Activated CD4-positive, alpha-beta T cell treated with anti-CD3 and anti-CD28 coated beads for 4 hours (primary cell): ENCODE measurements around the gene CCDC92B.
"Not testable (repeated sequence)": the region's sequence is repeated elsewhere in the genome, so short reads cannot be mapped to it uniquely, and the experiment has no call there.

Experiments
- DNase-seq, 2 donors: peaks; one replicate each; pipeline ENCODE4 v3.0.0-alpha.2; 2020

Gene CCDC92B

GRCh38 chr17:2701996-2702741 lies 47.3 kb downstream of the CCDC92B start:
- DNase-seq = peak in 1 of 2 donors; percentile 1

GRCh38 chr17:2701161-2701995 lies 48.1 kb downstream of the CCDC92B start:
- peak in 1 of 2 donors; percentile 2 for DNase-seq

- no peak for DNase-seq
Measured at GRCh38 chr17:2700491-2701141, 48.8 kb downstream of the CCDC92B start.

GRCh38 chr17:2700030-2700490 lies 49.4 kb downstream of the CCDC92B start:
- no peak for DNase-seq

GRCh38 chr17:2699216-2699805 lies 50.1 kb downstream of the CCDC92B start:
- not testable (repeated sequence) for DNase-seq

- no peak for DNase-seq
Measured at GRCh38 chr17:2697611-2698162, 51.8 kb downstream of the CCDC92B start.

GRCh38 chr17:2695961-2696760 lies 53.3 kb downstream of the CCDC92B start:
- no peak for DNase-seq

GRCh38 chr17:2695243-2695960 lies 54.0 kb downstream of the CCDC92B start:
- DNase-seq = no peak

- DNase-seq = no peak
Measured at GRCh38 chr17:2694381-2695242, 54.8 kb downstream of the CCDC92B start.

- DNase-seq = no peak
Measured at GRCh38 chr17:2693561-2694380, 55.7 kb downstream of the CCDC92B start.

GRCh38 chr17:2692781-2693135 lies 56.7 kb downstream of the CCDC92B start:
- DNase-seq = no peak

GRCh38 chr17:2691965-2692780 lies 57.3 kb downstream of the CCDC92B start:
- DNase-seq = no peak

GRCh38 chr17:2691069-2691871 lies 58.2 kb downstream of the CCDC92B start:
- DNase-seq = no peak

GRCh38 chr17:2690165-2691068 lies 59.0 kb downstream of the CCDC92B start:
- DNase-seq = no peak

GRCh38 chr17:2689411-2690164 lies 59.9 kb downstream of the CCDC92B start:
- DNase-seq = no peak
